Colonic mucosa (tissue), 4 donors: ENCODE results near the gene ACCSL. TPM values are rescaled to one million over a fixed set of nuclear protein-coding genes. Genes with fewer than 3 reads are reported as not detected.

Source experiments
- DNase-seq: peaks from one replicate; pipeline ENCODE4 v3.0.0-alpha.2; 2020
- H3K27ac ChIP-seq: fragments of 200-600 bp; one replicate; pipeline ENCODE4 v1.8.0; 2021
- H3K27me3 ChIP-seq: fragments of 200-600 bp; one replicate; pipeline ENCODE4 v1.8.0; 2021
- H3K36me3 ChIP-seq: fragments of 200-600 bp; one replicate; pipeline ENCODE4 v1.8.0; 2021
- H3K4me1 ChIP-seq: fragments of 200-600 bp; one replicate; pipeline ENCODE4 v1.8.0; 2021; ENCODE audit warnings: mild to moderate bottlenecking
- H3K4me3 ChIP-seq: fragments of 200-600 bp; one replicate; pipeline ENCODE4 v1.8.0; 2021
- H3K9ac ChIP-seq, 2 donors: one replicate each; pipeline ENCODE4 v1.7.0; 2013; ENCODE audit warnings: control low read depth in 2 of 2, low read depth in 2 of 2, low read length in 2 of 2
- H3K9me3 ChIP-seq: fragments of 200-600 bp; one replicate; pipeline ENCODE4 v1.8.0; 2021
- intact Hi-C: fragments of 100-400 bp; cut with DNase I; formaldehyde crosslinking; loops from one replicate; pipeline ENCODE4 v1.14.1; 2022
- total RNA-seq, 2 donors: library from RNA; stranded (reverse); fragmentation: NEBNext Ultra II Directional in 1 of 2; extraction: Animal tissue kit (Norgen Biotek cat#: 25700) in 1 of 2; gene quantifications; one replicate each; pipeline ENCODE4 v1.2.1, GENCODE V29; 2021
- TF ChIP-seq, protein P1 (sequence below): fragments of 200-600 bp; IDR thresholded peaks from one replicate; pipeline ENCODE4 v1.8.0; 2022; ENCODE audit warnings: antibody characterized with exemption, mild to moderate bottlenecking
- donor health status: healthy.
- donor health status: DM: no; HTN: no; CAD: no.
- donor health status: DM: no; HTN: no; CAD: no.

The ACCSL gene
- total RNA-seq, 2 donors from 2014 or later: not detected

DNA sequence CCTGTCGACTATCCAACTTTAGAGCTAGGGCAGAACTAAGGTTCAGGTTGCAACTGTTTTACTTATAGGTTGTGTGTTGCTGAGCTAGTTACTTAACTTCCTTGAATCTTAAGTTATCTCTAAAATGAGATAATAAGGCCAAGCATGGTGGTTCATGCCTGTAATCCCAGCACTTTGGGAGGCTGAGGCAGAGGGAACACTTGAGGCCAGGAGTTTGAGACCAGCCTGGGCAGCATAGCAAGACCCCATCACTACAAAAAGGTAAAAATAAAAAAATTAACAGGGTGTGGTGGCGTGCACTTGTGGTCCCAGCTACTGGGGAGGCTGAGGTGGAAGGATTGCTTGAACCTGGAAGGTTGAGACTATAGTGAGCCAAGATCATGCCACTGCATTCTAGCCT is 20.4 kb downstream of the ACCSL start:
- DNase-seq: no peak
- H3K9ac ChIP-seq: no peak overlapping the region
- TF ChIP-seq, protein P1, sequence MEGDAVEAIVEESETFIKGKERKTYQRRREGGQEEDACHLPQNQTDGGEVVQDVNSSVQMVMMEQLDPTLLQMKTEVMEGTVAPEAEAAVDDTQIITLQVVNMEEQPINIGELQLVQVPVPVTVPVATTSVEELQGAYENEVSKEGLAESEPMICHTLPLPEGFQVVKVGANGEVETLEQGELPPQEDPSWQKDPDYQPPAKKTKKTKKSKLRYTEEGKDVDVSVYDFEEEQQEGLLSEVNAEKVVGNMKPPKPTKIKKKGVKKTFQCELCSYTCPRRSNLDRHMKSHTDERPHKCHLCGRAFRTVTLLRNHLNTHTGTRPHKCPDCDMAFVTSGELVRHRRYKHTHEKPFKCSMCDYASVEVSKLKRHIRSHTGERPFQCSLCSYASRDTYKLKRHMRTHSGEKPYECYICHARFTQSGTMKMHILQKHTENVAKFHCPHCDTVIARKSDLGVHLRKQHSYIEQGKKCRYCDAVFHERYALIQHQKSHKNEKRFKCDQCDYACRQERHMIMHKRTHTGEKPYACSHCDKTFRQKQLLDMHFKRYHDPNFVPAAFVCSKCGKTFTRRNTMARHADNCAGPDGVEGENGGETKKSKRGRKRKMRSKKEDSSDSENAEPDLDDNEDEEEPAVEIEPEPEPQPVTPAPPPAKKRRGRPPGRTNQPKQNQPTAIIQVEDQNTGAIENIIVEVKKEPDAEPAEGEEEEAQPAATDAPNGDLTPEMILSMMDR: no peak
- no peaks in the 10 kb centered on the region for H3K36me3 ChIP-seq
- H3K4me3 ChIP-seq: no peak overlapping the region
- H3K9me3 ChIP-seq: no peaks in the 10 kb centered on the region
- no peaks in the 10 kb centered on the region for H3K27me3 ChIP-seq
- peaks cover 4% of the 10 kb centered on the region for H3K4me1 ChIP-seq
- no peak overlapping the region for H3K27ac ChIP-seq
- intact Hi-C loops: no loop called here

DNA sequence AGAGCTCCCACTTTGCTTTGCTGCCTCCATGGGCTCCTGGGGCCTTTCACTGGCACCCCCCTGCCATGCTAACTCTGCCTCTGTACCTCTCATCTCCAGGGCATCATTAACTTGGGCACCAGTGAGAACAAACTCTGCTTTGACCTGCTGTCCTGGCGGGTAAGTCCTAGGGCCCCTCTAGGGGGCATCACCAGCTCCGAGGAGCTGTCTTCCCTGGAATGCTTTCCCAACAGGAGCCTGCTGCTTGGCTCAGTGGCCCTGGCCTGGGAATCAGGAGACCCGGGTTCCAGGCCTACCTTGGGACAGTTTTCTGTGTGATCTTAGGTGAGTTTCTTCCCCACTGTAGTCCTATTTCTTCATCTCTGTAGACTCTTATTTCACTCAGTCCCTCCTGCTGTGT is 23.4 kb downstream of the ACCSL start:
- Histone ChIP-seq H3K36me3 (no peaks in the 10 kb centered on the region), H3K4me3 (no peak overlapping the region), H3K4me1 (peaks cover 4% of the 10 kb centered on the region), H3K9ac (no peak overlapping the region), H3K27me3 (no peaks in the 10 kb centered on the region), H3K9me3 (no peaks in the 10 kb centered on the region), H3K27ac (no peak overlapping the region)
- intact Hi-C loops: no loop called here
- no peak for DNase-seq
- TF ChIP-seq, protein P1: no peak

DNA sequence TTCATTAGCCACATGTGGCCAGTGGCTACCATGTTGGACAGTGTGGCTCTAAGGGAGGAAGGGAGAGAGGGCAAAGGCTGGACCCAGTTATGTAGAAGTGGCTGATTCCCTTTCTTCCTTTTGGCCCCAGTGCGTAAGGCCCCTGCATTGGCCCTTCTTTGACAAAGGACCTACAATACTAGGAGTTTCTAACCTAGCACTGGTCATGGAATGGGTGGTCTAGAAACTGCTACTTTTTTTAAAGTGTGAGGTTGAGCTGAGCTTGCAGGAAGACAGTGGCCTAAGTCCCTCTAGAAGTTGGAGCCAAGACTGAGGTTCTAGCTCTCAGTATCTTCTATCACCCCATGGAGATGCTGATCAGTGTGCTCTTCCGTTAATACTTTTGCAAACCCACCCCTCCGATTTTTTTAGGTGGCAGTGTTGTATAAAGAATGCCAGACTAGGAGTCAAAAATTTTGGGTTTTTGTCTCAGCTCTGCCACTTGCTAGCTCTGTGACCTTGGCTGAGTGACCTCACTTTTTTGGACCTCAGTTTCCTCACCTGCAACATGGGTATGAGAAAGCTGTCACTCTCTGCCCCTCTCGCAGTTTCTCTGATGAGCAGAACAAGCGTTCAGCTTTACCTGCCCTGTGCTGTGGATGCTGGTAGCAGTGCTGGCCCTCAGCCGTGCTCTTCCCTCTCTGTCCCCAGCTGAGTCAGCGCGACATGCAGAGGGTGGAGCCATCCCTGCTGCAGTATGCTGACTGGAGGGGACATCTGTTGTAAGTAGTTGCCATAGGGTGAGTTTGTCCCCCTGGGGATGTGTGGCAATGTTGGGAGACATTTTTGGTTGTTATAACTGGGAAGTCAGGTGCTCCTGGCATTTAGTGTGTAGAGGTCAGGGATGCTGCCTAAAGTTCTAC is 25.2 kb downstream of the ACCSL start:
- DNase-seq: no peak
- no peaks in the 10 kb centered on the region for H3K36me3 ChIP-seq

DNA sequence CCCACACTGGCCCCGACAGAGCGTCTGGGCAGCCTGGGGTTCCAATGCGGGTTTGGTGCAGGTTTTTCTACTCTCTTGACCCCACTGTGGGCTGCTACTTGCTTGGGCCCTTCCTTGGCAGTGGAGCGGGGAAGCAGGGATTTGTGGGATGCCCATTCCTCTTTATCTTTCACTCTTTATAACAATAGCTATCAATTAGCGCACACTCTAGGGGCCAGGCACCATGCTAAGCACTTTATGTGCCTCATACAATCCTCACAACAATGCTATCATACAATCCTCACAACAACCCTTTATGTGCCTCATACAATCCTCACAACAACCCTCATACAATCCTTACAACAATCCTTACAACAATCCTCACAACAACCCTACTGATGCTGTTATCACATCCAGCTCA is 31.0 kb downstream of the ACCSL start:
- TF ChIP-seq, protein P1: no peak
- intact Hi-C loops: no loop called here
- Histone ChIP-seq H3K27ac (no peak overlapping the region), H3K9ac (no peak overlapping the region), H3K36me3 (no peaks in the 10 kb centered on the region), H3K27me3 (no peaks in the 10 kb centered on the region), H3K4me1 (no peaks in the 10 kb centered on the region), H3K9me3 (no peaks in the 10 kb centered on the region), H3K4me3 (no peak overlapping the region)
- DNase-seq: no peak

More for the DNA sequence above, 25.2 kb downstream of the ACCSL start:
- Histone ChIP-seq H3K9me3 (no peaks in the 10 kb centered on the region), H3K4me3 (no peak overlapping the region), H3K27me3 (no peaks in the 10 kb centered on the region), H3K9ac (no peak overlapping the region), H3K4me1 (no peaks in the 10 kb centered on the region), H3K27ac (no peak overlapping the region)
- TF ChIP-seq, protein P1: no peak
- intact Hi-C loops: no loop called here

DNA sequence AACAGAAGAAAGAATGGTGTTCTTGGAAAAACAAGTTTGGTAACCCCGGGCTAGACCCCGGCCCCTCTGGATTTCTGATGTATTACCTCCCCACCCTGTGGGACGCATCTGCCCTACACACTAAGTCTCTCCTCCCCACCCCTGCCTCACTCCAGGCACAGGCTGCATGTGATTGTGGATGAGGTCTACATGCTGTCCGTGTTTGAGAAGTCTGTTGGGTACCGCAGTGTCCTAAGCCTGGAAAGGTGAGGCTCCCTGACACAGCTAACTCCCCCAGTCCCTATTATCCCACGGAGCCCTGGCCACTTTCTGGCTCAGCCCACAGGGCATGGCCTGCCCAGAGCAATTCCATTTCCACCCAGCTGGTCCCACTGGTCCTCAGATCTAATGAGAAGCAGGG is 31.6 kb downstream of the ACCSL start:
- DNase-seq: no peak
- Histone ChIP-seq H3K4me1 (no peaks in the 10 kb centered on the region), H3K36me3 (no peaks in the 10 kb centered on the region), H3K4me3 (no peak overlapping the region), H3K27ac (no peak overlapping the region), H3K9me3 (no peaks in the 10 kb centered on the region), H3K27me3 (no peaks in the 10 kb centered on the region), H3K9ac (no peak overlapping the region)
- TF ChIP-seq, protein P1: no peak
- intact Hi-C loops: no loop called here
